Panc1 (cell line): ENCODE data around the gene ELAC1. TPM values are rescaled to one million over a fixed set of nuclear protein-coding genes. Genes with fewer than 3 reads are reported as not detected.

Source experiments
- ATAC-seq: fragments of 200-7000 bp; cut with Tn5 transposase; 2 replicates; pipeline ENCODE4 v1.9.1; 2020; ENCODE audit warnings: mild to moderate bottlenecking, moderate library complexity
- BruUV-seq: library from RNA; stranded (reverse); fragments of 400-500 nt; replicated peaks from 2 replicates; lab custom pipeline; 2021; lab: Mats Ljungman, UMichigan
- CTCF ChIA-PET: fragments of 300-600 bp; sonication (Branson Sonifier 250); formaldehyde crosslinking; loops from one replicate; lab custom pipeline; 2022; ENCODE audit warnings: antibody characterized with exemption; lab: Charles Lee
- POLR2A ChIA-PET: fragments of 300-600 bp; sonication (Branson Sonifier 250); formaldehyde crosslinking; loops from one replicate; lab custom pipeline; 2022; ENCODE audit warnings: antibody characterized with exemption; lab: Charles Lee
- DNase-seq: peaks from one replicate; pipeline ENCODE4 v3.0.0-alpha.2; 2010; ENCODE audit warnings: low read depth, low spot score
- H3K27ac ChIP-seq: 2 replicates; pipeline ENCODE4 v1.5.1; 2011; ENCODE audit warnings: mild to moderate bottlenecking, low read length, inconsistent platforms
- H3K27me3 ChIP-seq: fragments of 200-500 bp; sonication (Bioruptor generic); 2 replicates; pipeline ENCODE4 v1.6.0; 2014; ENCODE audit warnings: low read length, inconsistent platforms; ENCODE audit not compliant: control insufficient read depth, insufficient read depth
- H3K36me3 ChIP-seq: fragments of 200-500 bp; sonication (Bioruptor generic); 2 replicates; pipeline ENCODE4 v1.5.1; 2014; ENCODE audit warnings: inconsistent platforms, mild to moderate bottlenecking, low read length, moderate library complexity; ENCODE audit not compliant: control insufficient read depth, insufficient read depth
- H3K4me1 ChIP-seq: 2 replicates; pipeline ENCODE4 v1.5.1; 2011; ENCODE audit warnings: inconsistent platforms, mild to moderate bottlenecking, low read length, moderate library complexity; ENCODE audit not compliant: control insufficient read depth, insufficient read depth
- H3K4me3 ChIP-seq, 2 experiments: 2 replicates each; pipeline ENCODE4 v1.5.1; 2011 to 2012; ENCODE audit warnings: low read depth in 2 of 2, low read length in 2 of 2, mild to moderate bottlenecking in 2 of 2, inconsistent platforms in 1 of 2, moderate library complexity in 1 of 2
- H3K9me3 ChIP-seq: fragments of 200-500 bp; sonication (Bioruptor generic); 2 replicates; pipeline ENCODE4 v1.5.1; 2014; ENCODE audit warnings: low read depth, mild to moderate bottlenecking, inconsistent platforms, low read length, moderate library complexity; ENCODE audit not compliant: control insufficient read depth, insufficient read depth
- CTCF ChIP-seq: fragments of 450-650 bp; IDR thresholded peaks from 2 replicates; pipeline ENCODE4 v1.5.1; 2017; ENCODE audit warnings: mild to moderate bottlenecking
- POLR2AphosphoS5 ChIP-seq: IDR thresholded peaks from 2 replicates; pipeline ENCODE4 v1.6.1; 2012; ENCODE audit warnings: mild to moderate bottlenecking, low read depth, low read length, moderate library complexity
- SIN3A ChIP-seq: IDR thresholded peaks from 2 replicates; pipeline ENCODE4 v1.6.1; 2012; ENCODE audit warnings: low read depth, mild to moderate bottlenecking, low read length, moderate library complexity, borderline replicate concordance; ENCODE audit not compliant: insufficient read depth
- TCF7L2 ChIP-seq: IDR thresholded peaks from 2 replicates; pipeline ENCODE4 v1.6.1; 2011; ENCODE audit warnings: mild to moderate bottlenecking, low read depth, low read length, inconsistent platforms
- in situ Hi-C: cut with HindIII; loops from 2 replicates; pipeline ENCODE4 v1.10.0; 2016; ENCODE audit warnings: low sequenced_read_pairs, low pct_unique_long_range_greater_than_20kb
- intact Hi-C: fragments of 100-400 bp; cut with micrococcal nuclease; formaldehyde crosslinking; loops from one replicate; pipeline ENCODE4 v1.10.0; 2022; ENCODE audit not compliant: unreplicated experiment
- total RNA-seq: library from RNA; stranded (reverse); gene quantifications from one replicate; pipeline ENCODE4 v1.2.1, GENCODE V29; 2021; ENCODE audit not compliant: unreplicated experiment
- TF ChIP-seq, protein P1 (sequence below), 2 experiments: IDR thresholded peaks; 2 replicates each; pipeline ENCODE4 v1.6.1; 2011 to 2012; ENCODE audit warnings: low read depth in 2 of 2, control low read depth in 1 of 2, low read length in 1 of 2, mild to moderate bottlenecking in 1 of 2, moderate library complexity in 1 of 2; ENCODE audit not compliant: insufficient read depth in 1 of 2

ELAC1 gene
- total RNA-seq, 1 experiment from 2014 or later: 4.6 TPM

GRCh38 chr18:50924372-50924771 is 43.5 kb upstream of the ELAC1 start:
- DNase-seq: no peak
- in situ Hi-C loops: no loop called here
- Histone ChIP-seq H3K27ac (no peak overlapping the region), H3K4me1 (no peaks in the 10 kb centered on the region), H3K4me3 (no peak overlapping the region), H3K9me3 (no peaks in the 10 kb centered on the region; the same call in 1 of the 2 replicates), H3K36me3 (peaks cover 7% of the 10 kb centered on the region; the same call in 1 of the 2 replicates), H3K27me3 (no peaks in the 10 kb centered on the region)
- no TSS peak for BruUV-seq
- ChIA-PET CTCF (no interaction called here), POLR2A (no interaction called here)
- intact Hi-C loops: no loop called here
- TF ChIP-seq POLR2AphosphoS5 (no peak), TCF7L2 (no peak), SIN3A (no peak), CTCF (no peak)
- TF ChIP-seq, protein P1, sequence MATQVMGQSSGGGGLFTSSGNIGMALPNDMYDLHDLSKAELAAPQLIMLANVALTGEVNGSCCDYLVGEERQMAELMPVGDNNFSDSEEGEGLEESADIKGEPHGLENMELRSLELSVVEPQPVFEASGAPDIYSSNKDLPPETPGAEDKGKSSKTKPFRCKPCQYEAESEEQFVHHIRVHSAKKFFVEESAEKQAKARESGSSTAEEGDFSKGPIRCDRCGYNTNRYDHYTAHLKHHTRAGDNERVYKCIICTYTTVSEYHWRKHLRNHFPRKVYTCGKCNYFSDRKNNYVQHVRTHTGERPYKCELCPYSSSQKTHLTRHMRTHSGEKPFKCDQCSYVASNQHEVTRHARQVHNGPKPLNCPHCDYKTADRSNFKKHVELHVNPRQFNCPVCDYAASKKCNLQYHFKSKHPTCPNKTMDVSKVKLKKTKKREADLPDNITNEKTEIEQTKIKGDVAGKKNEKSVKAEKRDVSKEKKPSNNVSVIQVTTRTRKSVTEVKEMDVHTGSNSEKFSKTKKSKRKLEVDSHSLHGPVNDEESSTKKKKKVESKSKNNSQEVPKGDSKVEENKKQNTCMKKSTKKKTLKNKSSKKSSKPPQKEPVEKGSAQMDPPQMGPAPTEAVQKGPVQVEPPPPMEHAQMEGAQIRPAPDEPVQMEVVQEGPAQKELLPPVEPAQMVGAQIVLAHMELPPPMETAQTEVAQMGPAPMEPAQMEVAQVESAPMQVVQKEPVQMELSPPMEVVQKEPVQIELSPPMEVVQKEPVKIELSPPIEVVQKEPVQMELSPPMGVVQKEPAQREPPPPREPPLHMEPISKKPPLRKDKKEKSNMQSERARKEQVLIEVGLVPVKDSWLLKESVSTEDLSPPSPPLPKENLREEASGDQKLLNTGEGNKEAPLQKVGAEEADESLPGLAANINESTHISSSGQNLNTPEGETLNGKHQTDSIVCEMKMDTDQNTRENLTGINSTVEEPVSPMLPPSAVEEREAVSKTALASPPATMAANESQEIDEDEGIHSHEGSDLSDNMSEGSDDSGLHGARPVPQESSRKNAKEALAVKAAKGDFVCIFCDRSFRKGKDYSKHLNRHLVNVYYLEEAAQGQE (IDR thresholded peaks at IDR 0.05; ENCODE audit: insufficient read depth in 1 of 2, low read depth in 2 of 2, low read length in 1 of 2): no peak
- no peak for ATAC-seq

DNA sequence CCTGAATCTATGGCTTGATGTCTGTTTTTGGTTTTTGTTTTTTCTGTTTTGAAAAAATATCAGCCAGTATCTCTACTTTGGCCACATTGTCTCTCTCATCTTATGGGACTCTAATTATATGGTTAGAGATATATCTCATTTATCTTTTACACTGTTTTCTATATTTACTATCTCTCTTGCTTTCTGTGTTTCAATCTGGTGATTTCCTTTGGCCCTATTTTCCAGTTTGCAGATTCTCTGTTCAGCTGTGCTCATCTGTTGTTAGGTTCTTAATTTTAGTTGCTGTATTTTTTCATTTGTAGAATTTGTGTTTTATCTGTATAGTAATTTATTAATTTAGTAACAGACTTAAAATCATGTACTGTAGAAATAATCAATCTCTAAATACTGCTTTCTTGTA is 41.3 kb upstream of the ELAC1 start:
- DNase-seq (no peak), ATAC-seq (no peak)
- POLR2A ChIA-PET: no interaction called here
- no peaks in the 10 kb centered on the region for H3K27me3 ChIP-seq
- intact Hi-C loops (no loop called here), in situ Hi-C loops (no loop called here)
- CTCF ChIA-PET: no interaction called here
- TF ChIP-seq, protein P1 (IDR thresholded peaks at IDR 0.05; ENCODE audit: insufficient read depth in 1 of 2, low read depth in 2 of 2, low read length in 1 of 2): no peak
- TF ChIP-seq CTCF (no peak), TCF7L2 (no peak), SIN3A (no peak), POLR2AphosphoS5 (no peak)
- H3K4me1 ChIP-seq: no peaks in the 10 kb centered on the region
- H3K36me3 ChIP-seq: peaks cover 7% of the 10 kb centered on the region; the same call in 1 of the 2 replicates
- BruUV-seq: no TSS peak
- no peak overlapping the region for H3K4me3 ChIP-seq
- H3K27ac ChIP-seq: no peak overlapping the region
- H3K9me3 ChIP-seq: no peaks in the 10 kb centered on the region; the same call in 1 of the 2 replicates
